Activated T-cell treated with anti-CD3 and anti-CD28 coated beads for 1 hour (primary cell): ENCODE results near the gene MGA.

Experiments
- DNase-seq: peaks from one replicate; pipeline ENCODE4 v3.0.0-alpha.2; 2020; ENCODE audit warnings: low read depth

The MGA gene

GRCh38 chr15:41660235-41661077 is at the start of gene MGA:
Gene MGA (plus strand): TSS chr15:41660405.
- DNase-seq = peak; percentile 89

- DNase-seq = no peak
These were observed 39.5 kb upstream of the MGA start for GRCh38 chr15:41620536-41621199.

GRCh38 chr15:41621200-41622193 is 38.7 kb upstream of the MGA start:
- peak; percentile 62 for DNase-seq

- DNase-seq = no peak
These were observed 37.3 kb upstream of the MGA start for GRCh38 chr15:41622901-41623300.

DNA sequence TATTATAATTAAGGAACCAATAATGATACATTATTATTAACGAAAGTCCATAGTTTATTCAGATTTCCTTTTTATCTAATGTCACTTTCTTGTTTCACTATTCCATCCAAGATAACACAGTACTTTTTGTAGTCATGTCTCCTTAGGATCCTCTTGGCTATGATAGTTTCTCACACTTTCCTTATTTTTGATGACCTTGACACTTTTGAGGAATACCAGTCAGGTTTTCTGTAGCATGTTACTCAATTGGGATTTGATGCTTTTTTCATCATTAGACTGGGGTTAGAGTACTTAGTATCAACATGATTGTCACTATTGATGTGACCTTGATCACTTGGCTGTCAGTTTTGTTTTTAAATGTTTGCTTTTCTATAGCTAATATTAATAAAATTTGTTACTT is 33.0 kb upstream of the MGA start:
- no peak for DNase-seq

GRCh38 chr15:41629463-41629862 is 30.7 kb upstream of the MGA start:
- no peak for DNase-seq

GRCh38 chr15:41629883-41630282 is 30.3 kb upstream of the MGA start:
- no peak for DNase-seq

GRCh38 chr15:41630616-41631217 is 29.5 kb upstream of the MGA start:
- no peak for DNase-seq

DNA sequence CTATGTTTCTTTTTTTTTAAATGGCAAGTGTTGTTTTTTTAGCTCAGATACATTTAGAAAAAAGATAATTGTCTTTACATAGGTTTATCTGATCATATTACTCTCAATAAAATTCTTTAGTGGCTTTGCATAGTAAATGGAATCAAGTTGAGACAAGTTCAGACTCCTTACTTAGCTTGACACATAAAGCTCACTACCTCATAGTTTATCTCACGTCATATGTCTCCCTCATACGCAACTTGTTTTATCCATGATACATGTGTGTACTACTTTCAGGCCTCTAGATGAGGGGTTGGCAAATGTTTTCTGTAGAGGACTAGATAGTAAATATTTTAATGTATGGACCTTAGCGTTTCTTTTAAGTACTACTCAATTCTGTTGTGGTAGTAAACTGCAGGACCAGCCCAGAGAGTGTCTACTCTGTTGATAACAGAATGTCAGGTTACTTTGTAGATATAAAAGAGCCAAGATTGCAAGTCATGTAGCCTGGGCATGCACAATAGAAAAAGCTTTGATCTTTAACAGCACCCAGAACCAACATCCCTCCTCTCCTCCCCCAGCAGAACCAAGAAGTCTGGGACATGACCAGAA is 28.2 kb upstream of the MGA start:
- DNase-seq = no peak

- no peak for DNase-seq
These were observed 26.6 kb upstream of the MGA start for GRCh38 chr15:41633609-41634008.

- DNase-seq = no peak
These were observed 26.1 kb upstream of the MGA start for GRCh38 chr15:41634072-41634626.

DNA sequence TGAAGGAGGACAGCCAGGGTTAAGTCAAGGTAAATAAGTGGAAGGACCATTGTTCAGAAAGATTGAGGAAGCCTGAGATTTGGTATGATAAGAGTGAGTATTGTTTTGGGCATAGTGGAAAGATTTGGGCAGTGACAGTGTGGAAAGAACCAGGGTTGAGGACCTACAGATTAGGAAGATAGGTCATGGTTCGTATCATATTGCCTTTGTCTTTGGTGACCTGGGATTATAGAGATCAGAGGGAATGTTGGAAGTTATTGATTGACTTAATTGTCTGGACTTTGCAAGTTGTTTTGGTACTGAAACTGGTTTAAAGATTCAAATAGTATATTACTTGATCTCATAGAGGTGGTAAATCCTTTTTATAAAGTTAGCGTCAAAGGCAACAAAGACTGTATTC is 23.1 kb upstream of the MGA start:
- DNase-seq = no peak

GRCh38 chr15:41640985-41641384 is 19.2 kb upstream of the MGA start:
- DNase-seq = no peak

DNA sequence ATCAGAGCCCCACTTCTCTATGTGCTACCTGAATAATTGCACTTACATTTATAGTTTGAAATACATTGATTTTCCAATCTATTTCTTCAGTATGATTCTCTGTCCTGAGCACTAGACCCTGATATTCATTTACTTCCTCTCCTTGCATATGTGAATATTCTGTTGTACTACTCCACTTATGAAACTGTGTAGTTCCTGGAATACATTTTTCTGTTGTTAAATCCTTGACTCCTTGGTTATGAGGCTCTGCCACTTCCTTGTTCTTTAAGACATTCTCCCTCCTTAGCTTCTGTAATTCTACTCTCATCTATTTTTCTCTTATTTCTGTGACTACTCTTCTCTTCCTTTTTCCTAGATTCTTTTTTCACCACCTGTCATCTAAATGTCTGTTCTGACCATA is 12.9 kb upstream of the MGA start:
- DNase-seq = no peak

GRCh38 chr15:41648097-41648496 is 12.1 kb upstream of the MGA start:
- no peak for DNase-seq

- no peak for DNase-seq
These were observed 11.4 kb upstream of the MGA start for GRCh38 chr15:41648770-41649169.

DNA sequence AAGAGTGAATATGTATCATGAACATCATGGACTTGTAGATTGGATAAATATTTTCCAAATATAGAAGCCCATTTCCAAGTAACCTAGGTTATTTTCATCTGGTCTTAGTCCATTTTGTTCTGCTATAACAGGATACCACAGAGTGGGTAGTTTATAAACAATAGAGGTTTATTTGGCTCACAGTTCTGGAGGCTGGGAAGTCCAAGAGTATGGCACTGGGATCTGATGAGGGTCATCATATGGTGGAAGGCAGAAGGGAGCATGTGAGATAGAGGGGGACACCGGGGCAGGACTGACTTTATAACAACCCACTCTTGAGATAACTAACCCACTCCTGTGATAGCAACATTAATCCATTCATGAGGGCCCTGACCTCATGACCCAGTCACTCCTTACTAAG is 9.4 kb upstream of the MGA start:
- no peak for DNase-seq

GRCh38 chr15:41651373-41651772 is 8.8 kb upstream of the MGA start:
- no peak for DNase-seq

GRCh38 chr15:41653760-41654159 is 6.4 kb upstream of the MGA start:
- no peak for DNase-seq

DNA sequence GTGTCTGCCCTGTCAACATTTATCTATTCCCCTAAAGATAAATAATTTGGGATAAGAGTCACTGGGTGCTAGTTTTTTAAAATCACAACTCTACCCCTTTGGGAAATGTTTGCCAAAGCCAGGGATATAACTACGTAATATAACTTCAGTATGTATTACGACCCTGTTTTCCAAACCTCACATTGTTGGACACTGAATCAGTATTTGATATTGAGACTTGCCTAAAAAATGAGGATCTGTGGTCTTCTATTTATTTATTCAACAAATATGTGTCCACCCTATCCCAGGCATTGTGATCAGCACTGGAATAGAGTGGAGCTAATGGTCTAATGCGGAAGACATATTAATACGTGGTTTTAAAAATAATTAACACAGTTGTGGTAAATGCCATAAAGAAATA is 4.5 kb upstream of the MGA start:
- no peak for DNase-seq

GRCh38 chr15:41656188-41656587 is 4.0 kb upstream of the MGA start:
- no peak for DNase-seq
